Pulmonary artery endothelial cell (primary cell): ENCODE data around the gene TBCK. TPM values are rescaled to one million over a fixed set of nuclear protein-coding genes. Genes with fewer than 3 reads are reported as not detected.

Experiments used
- DNase-seq: peaks from one replicate; pipeline ENCODE4 v3.0.0-alpha.2; 2011; ENCODE audit warnings: low read depth, low spot score
- total RNA-seq: library from RNA; depleted of rRNA; stranded (reverse); fragments of >200 nt; gene quantifications from 2 replicates; pipeline ENCODE4 v1.2.3, GENCODE V29; 2014

The TBCK gene
- total RNA-seq, 1 donor from 2014 or later, result 10.7 TPM

DNA sequence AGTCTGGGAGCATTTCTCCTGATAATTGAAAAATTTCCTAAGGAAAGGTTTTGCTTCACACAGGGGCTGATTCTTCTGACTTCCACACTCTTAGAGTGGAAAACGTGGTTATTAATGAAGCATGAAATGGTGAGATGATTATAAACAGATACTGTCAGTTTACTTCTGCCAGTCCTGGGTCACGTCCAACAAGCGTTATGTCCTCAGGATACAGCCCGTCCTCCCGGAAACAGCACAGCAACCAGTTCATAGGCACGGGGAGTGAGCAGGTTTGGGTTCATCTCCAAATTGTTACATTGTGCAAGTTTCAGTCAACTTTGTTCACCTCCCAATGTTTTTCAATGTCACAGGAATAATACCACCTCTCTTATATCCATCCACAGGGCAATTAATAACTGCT is 321.9 kb downstream of the TBCK start:
- no peak for DNase-seq

DNA sequence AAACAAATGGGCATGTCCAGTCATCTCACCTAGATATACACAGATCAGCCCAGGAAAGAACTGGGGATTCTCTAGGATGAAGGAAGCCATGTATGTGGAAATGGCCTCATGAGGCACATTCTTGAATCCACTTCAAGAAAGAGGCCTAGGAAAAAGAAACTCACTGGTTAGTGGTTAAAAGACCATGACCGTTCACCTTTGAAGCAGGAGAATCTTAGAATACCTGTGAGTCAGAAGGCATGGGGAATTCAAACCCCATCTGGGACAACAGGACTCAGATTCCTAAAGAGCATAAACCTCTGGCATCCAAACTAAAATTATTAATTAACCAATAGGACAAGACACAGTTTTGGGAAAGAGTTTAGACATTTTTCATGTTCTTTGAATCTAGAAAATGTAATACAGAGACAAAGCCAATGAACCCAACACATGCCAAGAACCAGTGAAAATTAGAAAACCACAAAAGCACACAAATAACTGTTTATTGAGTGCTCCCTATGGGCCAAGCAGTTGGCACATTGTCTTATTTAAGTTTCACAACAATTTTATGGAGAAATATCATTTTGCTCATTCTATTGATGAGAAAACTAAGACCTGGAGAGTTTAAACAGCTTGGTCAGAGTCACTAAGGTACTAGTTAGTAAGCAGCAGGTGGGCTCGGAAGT is 323.2 kb downstream of the TBCK start:
- no peak for DNase-seq

DNA sequence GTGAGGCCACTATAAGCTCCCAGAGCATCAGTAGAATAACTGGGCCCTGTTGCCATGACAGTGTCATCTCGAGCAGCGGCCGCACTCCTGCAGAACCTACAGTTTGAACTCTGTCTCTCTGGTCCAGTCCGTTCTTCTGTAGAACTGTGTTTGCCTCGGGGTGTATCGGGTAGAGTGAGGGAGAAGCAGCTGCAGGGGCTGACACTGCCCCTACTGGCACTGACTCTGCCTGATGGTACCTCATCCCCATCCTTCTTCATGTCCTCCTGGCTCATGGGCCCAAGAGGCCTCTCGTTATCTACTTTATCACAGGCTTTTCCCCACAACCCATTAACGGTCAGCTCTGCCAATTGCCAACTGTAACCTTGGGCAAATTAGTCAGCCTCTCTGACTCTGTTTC is 324.3 kb downstream of the TBCK start:
- DNase-seq, result no peak

Other genes with a start within 250 kb of the TBCK start
- gene AIMP1, start 341 bp upstream of the TBCK start, total RNA-seq, result 22.6 and 30.8 TPM in 2 replicates
- not detected in 2 replicates for gene GIMD1, start 52.6 kb upstream of the TBCK start, total RNA-seq